RWPE2 (cell line): Measurements from ENCODE around the gene PQBP1.

Experiments used
- ATAC-seq: fragments of 200-7000 bp; cut with Tn5 transposase; 3 replicates; pipeline ENCODE4 v1.9.1; 2021; ENCODE audit warnings: low read depth
- DNase-seq: peaks from one replicate; pipeline ENCODE4 v3.0.0-alpha.2; 2020; ENCODE audit warnings: low spot score
- H3K27ac ChIP-seq: fragments of 450-650 bp; 2 replicates; pipeline ENCODE4 v1.5.1; 2017; ENCODE audit warnings: mild to moderate bottlenecking; ENCODE audit not compliant: poor library complexity, severe bottlenecking
- H3K27me3 ChIP-seq: fragments of 250-450 bp; sonication (Bioruptor Pico); 2 replicates; pipeline ENCODE4 v1.5.1; 2021; ENCODE audit warnings: mild to moderate bottlenecking, moderate library complexity; ENCODE audit not compliant: insufficient read depth, poor library complexity, severe bottlenecking
- H3K36me3 ChIP-seq: fragments of 250-450 bp; sonication (Bioruptor Pico); 2 replicates; pipeline ENCODE4 v1.5.1; 2020; ENCODE audit warnings: low read depth, mild to moderate bottlenecking, moderate library complexity
- H3K4me1 ChIP-seq: fragments of 250-450 bp; sonication (Bioruptor Pico); 2 replicates; pipeline ENCODE4 v1.5.1; 2021; ENCODE audit warnings: mild to moderate bottlenecking, moderate library complexity; ENCODE audit not compliant: insufficient read depth, poor library complexity, severe bottlenecking
- H3K4me3 ChIP-seq: fragments of 250-450 bp; sonication (Bioruptor Pico); 2 replicates; pipeline ENCODE4 v1.5.1; 2021; ENCODE audit warnings: mild to moderate bottlenecking, moderate library complexity; ENCODE audit not compliant: severe bottlenecking
- H3K9me3 ChIP-seq: fragments of 250-450 bp; sonication (Bioruptor Pico); 2 replicates; pipeline ENCODE4 v1.5.1; 2021; ENCODE audit warnings: mild to moderate bottlenecking, moderate library complexity; ENCODE audit not compliant: severe bottlenecking
- TF ChIP-seq, protein P1 (sequence below): fragments of 450-650 bp; IDR thresholded peaks from one replicate; pipeline ENCODE4 v1.5.1; 2017; ENCODE audit warnings: mild to moderate bottlenecking, moderate library complexity; ENCODE audit not compliant: poor library complexity, severe bottlenecking

The PQBP1 gene

DNA sequence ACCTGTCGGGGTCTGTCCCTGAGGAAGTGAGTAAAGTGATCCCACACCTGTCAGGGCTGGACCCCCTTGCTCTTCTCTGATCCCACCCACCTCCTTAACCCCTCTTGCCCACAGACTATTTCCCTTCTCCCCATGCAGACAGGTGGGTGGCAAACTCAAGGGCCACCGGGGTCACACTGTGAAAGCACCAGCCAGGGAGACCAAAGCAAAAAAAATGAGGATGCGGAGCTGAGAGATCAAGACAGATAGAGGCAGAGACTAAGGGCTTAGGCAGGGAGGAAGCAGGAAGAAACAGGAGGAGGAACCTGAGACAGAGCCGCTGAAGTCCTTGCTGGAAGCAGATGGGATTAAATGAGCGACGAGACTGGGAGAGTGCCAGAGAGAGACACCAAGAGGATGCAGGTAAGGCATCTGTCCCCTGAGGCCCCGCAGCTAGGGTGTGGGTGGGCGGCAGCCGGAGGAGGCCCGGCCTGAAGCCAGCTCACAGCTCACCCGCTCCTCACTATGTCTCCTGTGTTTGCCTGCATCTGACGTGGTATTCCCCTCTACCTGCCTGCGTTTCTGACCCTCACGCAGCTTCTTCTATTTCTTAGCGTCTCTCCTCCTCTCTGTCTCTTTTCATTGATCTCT, 7.3 kb upstream of the PQBP1 start:
- DNase-seq (no peak), ATAC-seq (no peak; the same call in 2 of the 3 replicates)
- no peaks in the 10 kb centered on the region for H3K27me3 ChIP-seq
- TF ChIP-seq, protein P1, sequence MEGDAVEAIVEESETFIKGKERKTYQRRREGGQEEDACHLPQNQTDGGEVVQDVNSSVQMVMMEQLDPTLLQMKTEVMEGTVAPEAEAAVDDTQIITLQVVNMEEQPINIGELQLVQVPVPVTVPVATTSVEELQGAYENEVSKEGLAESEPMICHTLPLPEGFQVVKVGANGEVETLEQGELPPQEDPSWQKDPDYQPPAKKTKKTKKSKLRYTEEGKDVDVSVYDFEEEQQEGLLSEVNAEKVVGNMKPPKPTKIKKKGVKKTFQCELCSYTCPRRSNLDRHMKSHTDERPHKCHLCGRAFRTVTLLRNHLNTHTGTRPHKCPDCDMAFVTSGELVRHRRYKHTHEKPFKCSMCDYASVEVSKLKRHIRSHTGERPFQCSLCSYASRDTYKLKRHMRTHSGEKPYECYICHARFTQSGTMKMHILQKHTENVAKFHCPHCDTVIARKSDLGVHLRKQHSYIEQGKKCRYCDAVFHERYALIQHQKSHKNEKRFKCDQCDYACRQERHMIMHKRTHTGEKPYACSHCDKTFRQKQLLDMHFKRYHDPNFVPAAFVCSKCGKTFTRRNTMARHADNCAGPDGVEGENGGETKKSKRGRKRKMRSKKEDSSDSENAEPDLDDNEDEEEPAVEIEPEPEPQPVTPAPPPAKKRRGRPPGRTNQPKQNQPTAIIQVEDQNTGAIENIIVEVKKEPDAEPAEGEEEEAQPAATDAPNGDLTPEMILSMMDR, result no peak
- peak overlapping the region; percentile 52 for H3K27ac ChIP-seq
- H3K4me3 ChIP-seq, result peak overlapping the region; percentile 44
- H3K36me3 ChIP-seq, result peaks cover 12% of the 10 kb centered on the region; the same call in 1 of the 2 replicates
- no peaks in the 10 kb centered on the region for H3K9me3 ChIP-seq
- no peaks in the 10 kb centered on the region for H3K4me1 ChIP-seq

DNA sequence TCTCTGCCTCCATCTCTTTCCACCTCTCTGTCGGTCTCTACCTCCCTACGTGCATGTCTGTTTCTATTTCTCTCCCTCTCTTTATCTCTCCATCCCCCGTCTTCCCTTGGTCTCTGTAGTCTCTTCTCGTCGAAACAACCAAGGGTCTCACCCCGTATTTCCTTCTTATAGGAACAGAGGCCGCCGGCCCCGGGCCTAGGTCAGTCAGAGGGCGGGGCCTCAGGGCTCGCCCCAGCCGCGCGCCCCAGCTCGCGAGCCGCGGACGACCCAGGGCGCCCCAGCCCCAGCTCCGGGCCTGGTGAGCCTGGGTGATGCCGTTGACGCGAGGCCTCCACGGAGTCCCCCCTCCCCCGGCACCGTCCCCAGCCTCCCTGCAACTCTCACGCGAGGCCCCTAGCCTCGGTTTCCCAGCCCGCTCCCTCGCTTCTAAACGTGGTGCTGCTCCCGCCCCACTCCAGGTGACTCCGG, 6.8 kb upstream of the PQBP1 start:
- H3K4me1 ChIP-seq, result no peaks in the 10 kb centered on the region
- H3K27ac ChIP-seq, result peak overlapping the region; percentile 52
- no peaks in the 10 kb centered on the region for H3K27me3 ChIP-seq
- ATAC-seq, result peak; percentile 48
- H3K9me3 ChIP-seq, result no peaks in the 10 kb centered on the region
- H3K4me3 ChIP-seq, result peak overlapping the region; percentile 44
- TF ChIP-seq, protein P1, result no peak
- DNase-seq, result no peak
- H3K36me3 ChIP-seq, result peaks cover 16% of the 10 kb centered on the region; the same call in 1 of the 2 replicates

DNA sequence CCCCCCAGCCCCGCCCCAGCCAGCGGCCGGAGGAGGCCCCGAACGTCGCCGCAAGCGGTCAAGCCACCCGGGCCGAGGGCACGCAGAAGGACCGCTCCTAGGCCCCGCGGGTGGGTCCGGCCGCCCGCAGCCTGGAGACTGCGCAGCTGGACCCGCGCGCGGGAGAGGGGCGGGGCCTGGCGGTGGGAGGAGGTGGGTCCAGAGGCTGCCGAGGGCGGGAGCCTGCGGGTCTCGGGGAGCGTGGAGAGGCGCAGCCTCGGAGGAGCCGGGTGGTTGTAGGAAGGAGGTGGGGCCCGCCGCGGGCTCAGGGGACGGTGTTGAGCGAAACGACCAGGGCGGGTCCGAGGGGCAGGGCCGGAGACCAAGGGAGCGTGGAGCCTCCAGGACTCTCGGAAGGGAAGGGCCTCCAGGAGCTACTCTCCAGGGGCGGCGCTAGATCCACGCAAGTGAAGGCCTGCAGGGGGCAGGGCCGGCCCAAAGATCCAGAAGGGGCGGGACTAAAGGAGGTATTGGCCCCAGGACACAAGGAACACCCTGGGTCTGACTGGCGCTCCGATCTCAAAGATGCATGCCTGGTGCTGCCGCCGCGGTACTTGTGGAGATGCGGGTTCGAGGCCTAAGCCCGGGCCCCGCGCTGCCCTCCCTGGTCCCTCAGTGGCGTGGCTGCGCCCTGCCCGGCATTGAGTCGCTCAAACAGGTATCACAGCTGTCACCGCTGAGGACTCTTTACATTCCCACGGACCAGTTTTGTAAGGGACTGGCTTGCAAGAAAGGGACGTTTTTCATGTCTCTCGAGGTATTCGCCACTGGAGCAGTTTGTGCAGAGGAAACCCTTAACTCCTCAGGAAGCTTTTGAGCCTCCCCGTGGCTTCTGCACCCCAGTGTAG, 6.1 kb upstream of the PQBP1 start:
- DNase-seq, result peak; percentile 88
- Histone ChIP-seq H3K27ac (peak overlapping the region; percentile 52), H3K36me3 (peaks cover 16% of the 10 kb centered on the region; the same call in 1 of the 2 replicates), H3K9me3 (no peaks in the 10 kb centered on the region), H3K4me1 (no peaks in the 10 kb centered on the region), H3K27me3 (no peaks in the 10 kb centered on the region), H3K4me3 (peak overlapping the region; percentile 44)
- ATAC-seq, result peak; percentile 93
- TF ChIP-seq, protein P1, result peak; percentile 37

GRCh38 chrX:48892896-48893295, 4.8 kb upstream of the PQBP1 start:
- Histone ChIP-seq H3K27ac (no peak overlapping the region), H3K4me3 (no peak overlapping the region), H3K27me3 (no peaks in the 10 kb centered on the region), H3K36me3 (peaks cover 16% of the 10 kb centered on the region; the same call in 1 of the 2 replicates), H3K9me3 (no peaks in the 10 kb centered on the region), H3K4me1 (no peaks in the 10 kb centered on the region)
- TF ChIP-seq, protein P1, result no peak
- DNase-seq (no peak), ATAC-seq (no peak)
